Measurements from ENCODE around the gene QRICH2. TPM values are rescaled to one million over a fixed set of nuclear protein-coding genes. Genes with fewer than 3 reads are reported as not detected.
A peak's percentile ranks its signal among the peaks of the same experiment; 100 is the strongest.

QRICH2 gene
- total and polyA plus RNA-seq, 9 of the 15 experiments (the other 6 are each of a cell fraction or from before 2014, with no cell fraction given): 0.03 to 1.6 (median 0.81) TPM

GRCh38 chr17:76354747-76355310 is 46.8 kb upstream of the QRICH2 start (continued):
- TF ChIP-seq, protein P1, sequence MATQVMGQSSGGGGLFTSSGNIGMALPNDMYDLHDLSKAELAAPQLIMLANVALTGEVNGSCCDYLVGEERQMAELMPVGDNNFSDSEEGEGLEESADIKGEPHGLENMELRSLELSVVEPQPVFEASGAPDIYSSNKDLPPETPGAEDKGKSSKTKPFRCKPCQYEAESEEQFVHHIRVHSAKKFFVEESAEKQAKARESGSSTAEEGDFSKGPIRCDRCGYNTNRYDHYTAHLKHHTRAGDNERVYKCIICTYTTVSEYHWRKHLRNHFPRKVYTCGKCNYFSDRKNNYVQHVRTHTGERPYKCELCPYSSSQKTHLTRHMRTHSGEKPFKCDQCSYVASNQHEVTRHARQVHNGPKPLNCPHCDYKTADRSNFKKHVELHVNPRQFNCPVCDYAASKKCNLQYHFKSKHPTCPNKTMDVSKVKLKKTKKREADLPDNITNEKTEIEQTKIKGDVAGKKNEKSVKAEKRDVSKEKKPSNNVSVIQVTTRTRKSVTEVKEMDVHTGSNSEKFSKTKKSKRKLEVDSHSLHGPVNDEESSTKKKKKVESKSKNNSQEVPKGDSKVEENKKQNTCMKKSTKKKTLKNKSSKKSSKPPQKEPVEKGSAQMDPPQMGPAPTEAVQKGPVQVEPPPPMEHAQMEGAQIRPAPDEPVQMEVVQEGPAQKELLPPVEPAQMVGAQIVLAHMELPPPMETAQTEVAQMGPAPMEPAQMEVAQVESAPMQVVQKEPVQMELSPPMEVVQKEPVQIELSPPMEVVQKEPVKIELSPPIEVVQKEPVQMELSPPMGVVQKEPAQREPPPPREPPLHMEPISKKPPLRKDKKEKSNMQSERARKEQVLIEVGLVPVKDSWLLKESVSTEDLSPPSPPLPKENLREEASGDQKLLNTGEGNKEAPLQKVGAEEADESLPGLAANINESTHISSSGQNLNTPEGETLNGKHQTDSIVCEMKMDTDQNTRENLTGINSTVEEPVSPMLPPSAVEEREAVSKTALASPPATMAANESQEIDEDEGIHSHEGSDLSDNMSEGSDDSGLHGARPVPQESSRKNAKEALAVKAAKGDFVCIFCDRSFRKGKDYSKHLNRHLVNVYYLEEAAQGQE (IDR thresholded peaks at IDR 0.05; ENCODE audit: borderline replicate concordance): peak; percentile 19; the same call in 1 of the 2 replicates
- TF ChIP-seq, protein P1 (CRISPR knock-in tag; IDR thresholded peaks at IDR 0.05; ENCODE audit: low read depth): no peak
- TF ChIP-seq HDAC1 (IDR thresholded peaks at IDR 0.05) (peak in 1 of 2 experiments; percentile 95; a peak in 3 of 4 replicates), DIDO1 (tag; IDR thresholded peaks at IDR 0.05; ENCODE audit: low read depth) (no peak), CLOCK (CRISPR knock-in tag; IDR thresholded peaks at IDR 0.05; ENCODE audit: borderline replicate concordance) (no peak), EP300 (IDR thresholded peaks at IDR 0.05; ENCODE audit: low read length) (peak; percentile 81), GTF2E2 (tag; IDR thresholded peaks at IDR 0.05) (no peak), SIN3B (IDR thresholded peaks at IDR 0.05; ENCODE audit: low read depth) (no peak), ZNF263 (CRISPR knock-in tag; IDR thresholded peaks at IDR 0.05; ENCODE audit: borderline replicate concordance) (0 out of 2 replicates have a peak, but pooled peaks have one; percentile 12), SNRNP70 (optimal IDR thresholded peaks at IDR 0.05; ENCODE audit: low read depth, low read length) (no peak), NCOA2 (IDR thresholded peaks at IDR 0.05; ENCODE audit: partially characterized antibody in 2 of 2) (no peak), CEBPB (tag; IDR thresholded peaks at IDR 0.05) (no peak), ATF4 (CRISPR knock-in tag; IDR thresholded peaks at IDR 0.05) (no peak), THAP12 (CRISPR knock-in tag; IDR thresholded peaks at IDR 0.05) (no peak)

Measured in K562 (cell line).